ENCODE results near the gene MVB12B.

DNA sequence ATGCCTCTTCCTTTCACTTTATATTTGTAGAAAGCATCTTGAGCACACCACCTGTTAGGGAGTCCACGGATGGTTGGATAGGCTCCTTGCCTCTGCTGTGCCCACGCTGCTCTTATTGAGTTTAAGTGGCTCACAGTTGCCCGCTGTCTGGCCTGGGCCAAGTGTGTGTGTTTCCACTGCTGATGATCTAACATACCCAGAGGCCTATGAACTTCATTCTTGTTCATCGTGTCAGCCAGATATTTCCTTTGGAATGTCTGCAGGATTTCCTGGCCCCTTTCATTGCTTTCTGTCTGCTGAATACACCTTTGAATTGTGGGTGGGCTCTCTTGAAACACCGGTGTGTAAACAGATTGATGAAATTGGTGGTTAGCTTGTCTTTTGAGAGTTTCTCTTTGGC, 46.6 kb downstream of the MVB12B start:
- TF ChIP-seq CTCF (IDR thresholded peaks at IDR 0.05), result no peak
- TF ChIP-seq POLR2A (IDR thresholded peaks at IDR 0.05), result no peak

All from tibial nerve (tissue), 3 donors.